Measurements from ENCODE around the gene ROS1.

Gene ROS1

GRCh38 chr6:117306227-117306790 lies 119.4 kb downstream of the ROS1 start:
- no peak for DNase-seq

- no peak for DNase-seq
Observed at GRCh38 chr6:117304446-117304845, 121.3 kb downstream of the ROS1 start.

- DNase-seq = no peak
Observed at GRCh38 chr6:117303323-117303722, 122.4 kb downstream of the ROS1 start.

GRCh38 chr6:117298941-117299340 lies 126.8 kb downstream of the ROS1 start:
- no peak for DNase-seq

- no peak for DNase-seq
Observed at GRCh38 chr6:117290173-117290846, 135.4 kb downstream of the ROS1 start.

- no peak for DNase-seq
Observed at GRCh38 chr6:117288083-117288715, 137.5 kb downstream of the ROS1 start.

GRCh38 chr6:117280922-117281321 lies 144.8 kb downstream of the ROS1 start:
- no peak for DNase-seq

- DNase-seq = no peak
Observed at GRCh38 chr6:117276778-117277316, 148.9 kb downstream of the ROS1 start.

- DNase-seq = no peak
Observed at GRCh38 chr6:117275711-117276110, 150.0 kb downstream of the ROS1 start.

GRCh38 chr6:117275205-117275604 lies 150.5 kb downstream of the ROS1 start:
- no peak for DNase-seq

GRCh38 chr6:117272891-117273290 lies 152.9 kb downstream of the ROS1 start:
- no peak for DNase-seq

- no peak for DNase-seq
Observed at GRCh38 chr6:117272032-117272866, 153.5 kb downstream of the ROS1 start.

GRCh38 chr6:117270843-117271507 lies 154.8 kb downstream of the ROS1 start:
- DNase-seq = no peak

GRCh38 chr6:117270055-117270842 lies 155.5 kb downstream of the ROS1 start:
- DNase-seq = peak; percentile 5

GRCh38 chr6:117269638-117270054 lies 156.1 kb downstream of the ROS1 start:
- DNase-seq = no peak

GRCh38 chr6:117268924-117269323 lies 156.8 kb downstream of the ROS1 start:
- no peak for DNase-seq

GRCh38 chr6:117267766-117268534 lies 157.8 kb downstream of the ROS1 start:
- DNase-seq = no peak

- no peak for DNase-seq
Observed at GRCh38 chr6:117267054-117267347, 158.7 kb downstream of the ROS1 start.

GRCh38 chr6:117266257-117267053 lies 159.3 kb downstream of the ROS1 start:
- no peak for DNase-seq

Data from NCI-H146 (cell line).